Fibroblast of lung (primary cell): ENCODE measurements around the gene NAA60. TPM values are rescaled to one million over a fixed set of nuclear protein-coding genes. Genes with fewer than 3 reads are reported as not detected.

ENCODE experiments used
- DNase-seq, 2 donors: peaks; one replicate each; pipeline versions ENCODE4 v3.0.0 to v3.0.0-alpha.2; 2010; ENCODE audit warnings: low read depth in 2 of 2
- H2AFZ ChIP-seq: 2 replicates; pipeline ENCODE4 v1.5.1; 2012; ENCODE audit warnings: low read length, control low read depth, inconsistent platforms
- H3K27ac ChIP-seq: 2 replicates; pipeline ENCODE4 v1.5.1; 2011; ENCODE audit warnings: low read length, control low read depth; ENCODE audit not compliant: insufficient read depth
- H3K27me3 ChIP-seq: 2 replicates; pipeline ENCODE4 v1.5.1; 2011; ENCODE audit warnings: mild to moderate bottlenecking, low read length; ENCODE audit not compliant: control insufficient read depth, insufficient read depth
- H3K36me3 ChIP-seq: 2 replicates; pipeline ENCODE4 v1.5.1; 2011; ENCODE audit warnings: low read length; ENCODE audit not compliant: control insufficient read depth, insufficient read depth
- H3K4me1 ChIP-seq: 2 replicates; pipeline ENCODE4 v1.5.1; 2011; ENCODE audit warnings: low read length; ENCODE audit not compliant: control insufficient read depth, insufficient read depth; ENCODE audit errors: extremely low read depth
- H3K4me2 ChIP-seq: 2 replicates; pipeline ENCODE4 v1.5.1; 2011; ENCODE audit warnings: low read length, control low read depth; ENCODE audit not compliant: insufficient read depth; ENCODE audit errors: extremely low read depth
- H3K4me3 ChIP-seq, 4 experiments: fragments of 200-600 bp in 1 of 4; sonication (generic) in 1 of 4; replicated peaks in 1 of 4; 2 replicates each; pipeline ENCODE4 v1.5.1; 2011 to 2016; ENCODE audit warnings: low read length in 4 of 4, low read depth in 3 of 4, mild to moderate bottlenecking in 3 of 4, control low read depth in 2 of 4, inconsistent platforms in 1 of 4, mixed read lengths in 1 of 4; ENCODE audit not compliant: insufficient read depth in 1 of 4; ENCODE audit errors: control extremely low read depth in 1 of 4
- H3K79me2 ChIP-seq: 2 replicates; pipeline ENCODE4 v1.5.1; 2012; ENCODE audit warnings: mild to moderate bottlenecking, low read length, inconsistent platforms; ENCODE audit not compliant: control insufficient read depth, insufficient read depth
- H3K9ac ChIP-seq: 2 replicates; pipeline ENCODE4 v1.5.1; 2011; ENCODE audit warnings: mild to moderate bottlenecking, low read length, control low read depth; ENCODE audit not compliant: insufficient read depth
- H3K9me3 ChIP-seq: 2 replicates; pipeline ENCODE4 v1.5.1; 2012; ENCODE audit warnings: low read depth, low read length; ENCODE audit not compliant: control insufficient read depth, insufficient read depth
- H4K20me1 ChIP-seq: 2 replicates; pipeline ENCODE4 v1.5.1; 2011; ENCODE audit warnings: low read length; ENCODE audit not compliant: control insufficient read depth, insufficient read depth; ENCODE audit errors: extremely low read depth
- EZH2 ChIP-seq: IDR thresholded peaks from 2 replicates; pipeline ENCODE4 v1.5.1; 2012; ENCODE audit warnings: low read length, control low read depth, mild to moderate bottlenecking; ENCODE audit errors: missing control alignments
- polyA plus RNA-seq, 2 donors: library from polyadenylated mRNA; depleted of rRNA in 1 of 2; stranded (reverse) in 1 of 2; unstranded in 1 of 2; fragments of >200 nt; gene quantifications; 2 replicates each; pipeline ENCODE4 v1.2.1, GENCODE V29; 2011 to 2012; ENCODE audit warnings: missing spikeins in 1 of 2
- total RNA-seq: library from RNA; depleted of rRNA; stranded (reverse); fragments of >200 nt; gene quantifications from 2 replicates; pipeline ENCODE4 v1.2.1, GENCODE V29; 2014
- TF ChIP-seq, protein P1 (sequence below), 2 donors: IDR thresholded peaks in 1 of 2; conservative IDR thresholded peaks in 1 of 2; 1 replicate in 1 of 2; 2 replicates in 1 of 2; pipeline ENCODE4 v1.5.1; 2011 to 2012; ENCODE audit warnings: low read length in 2 of 2, control low read depth in 1 of 2, inconsistent platforms in 1 of 2, low read depth in 1 of 2, mild to moderate bottlenecking in 1 of 2

NAA60 gene
- total and polyA plus RNA-seq, 2 donors (not counting 1 experiment from before 2014, with no cell fraction given), result 12.6 to 33.6 TPM

DNA sequence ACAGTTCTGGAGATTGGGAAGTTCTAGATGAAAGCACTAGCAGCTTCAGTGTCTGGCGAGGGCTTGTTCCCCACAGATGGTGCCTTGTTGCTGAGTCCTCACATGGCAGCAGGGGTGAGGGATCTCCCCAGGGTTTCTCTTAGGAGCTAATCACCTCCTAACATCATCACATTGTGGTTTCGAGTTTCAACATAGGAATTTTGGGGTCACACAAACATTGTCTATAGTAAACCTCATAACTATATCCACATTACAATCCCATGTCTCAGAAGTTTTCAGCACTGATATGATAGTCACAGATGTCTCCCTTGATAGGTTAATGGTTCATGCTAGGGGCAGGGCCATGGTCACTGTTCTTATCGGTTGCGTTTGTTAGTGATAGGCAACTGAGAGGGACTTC is 71.1 kb downstream of the NAA60 start:
- Histone ChIP-seq H3K4me3 (no peak overlapping the region), H3K4me2 (no peak overlapping the region), H3K27ac (no peak overlapping the region), H3K9ac (no peak overlapping the region), H3K79me2 (no peaks in the 10 kb centered on the region), H3K9me3 (no peaks in the 10 kb centered on the region), H2AFZ (no peak overlapping the region), H3K27me3 (no peaks in the 10 kb centered on the region), H3K4me1 (peaks cover 6% of the 10 kb centered on the region), H3K36me3 (peaks cover 2% of the 10 kb centered on the region), H4K20me1 (no peaks in the 10 kb centered on the region)
- DNase-seq, result peak; percentile 29 to 47
- TF ChIP-seq EZH2, result no peak
- TF ChIP-seq, protein P1, sequence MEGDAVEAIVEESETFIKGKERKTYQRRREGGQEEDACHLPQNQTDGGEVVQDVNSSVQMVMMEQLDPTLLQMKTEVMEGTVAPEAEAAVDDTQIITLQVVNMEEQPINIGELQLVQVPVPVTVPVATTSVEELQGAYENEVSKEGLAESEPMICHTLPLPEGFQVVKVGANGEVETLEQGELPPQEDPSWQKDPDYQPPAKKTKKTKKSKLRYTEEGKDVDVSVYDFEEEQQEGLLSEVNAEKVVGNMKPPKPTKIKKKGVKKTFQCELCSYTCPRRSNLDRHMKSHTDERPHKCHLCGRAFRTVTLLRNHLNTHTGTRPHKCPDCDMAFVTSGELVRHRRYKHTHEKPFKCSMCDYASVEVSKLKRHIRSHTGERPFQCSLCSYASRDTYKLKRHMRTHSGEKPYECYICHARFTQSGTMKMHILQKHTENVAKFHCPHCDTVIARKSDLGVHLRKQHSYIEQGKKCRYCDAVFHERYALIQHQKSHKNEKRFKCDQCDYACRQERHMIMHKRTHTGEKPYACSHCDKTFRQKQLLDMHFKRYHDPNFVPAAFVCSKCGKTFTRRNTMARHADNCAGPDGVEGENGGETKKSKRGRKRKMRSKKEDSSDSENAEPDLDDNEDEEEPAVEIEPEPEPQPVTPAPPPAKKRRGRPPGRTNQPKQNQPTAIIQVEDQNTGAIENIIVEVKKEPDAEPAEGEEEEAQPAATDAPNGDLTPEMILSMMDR (conservative IDR thresholded peaks at IDR 0.05 in 1 of 2, IDR thresholded peaks at IDR 0.05 in 1 of 2; ENCODE audit: low read depth in 1 of 2, low read length in 2 of 2), result no peak

DNA sequence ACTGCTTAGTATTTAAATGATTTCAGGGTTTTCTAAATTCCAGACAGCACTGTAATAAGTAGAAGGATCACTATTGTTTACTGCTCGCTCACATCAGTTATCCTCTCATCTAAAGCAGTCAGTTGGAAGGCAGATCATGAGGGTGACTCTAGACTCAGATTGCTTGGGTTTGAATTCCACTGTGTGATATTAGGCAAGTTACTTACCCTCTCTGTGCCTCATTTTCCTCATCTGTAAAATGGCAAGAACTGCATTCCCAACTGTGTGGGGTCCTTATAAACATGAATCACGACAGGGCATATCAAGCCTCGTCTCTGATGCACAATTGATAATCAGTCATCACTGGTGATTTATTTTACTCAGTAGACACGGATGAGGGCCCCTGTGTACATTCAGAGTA is 72.4 kb downstream of the NAA60 start:
- Histone ChIP-seq H2AFZ (no peak overlapping the region), H4K20me1 (no peaks in the 10 kb centered on the region)

GRCh38 chr16:3518292-3518985 is 75.0 kb downstream of the NAA60 start:
- no peak overlapping the region for H3K4me3 ChIP-seq
- H3K27me3 ChIP-seq, result no peaks in the 10 kb centered on the region
- H3K4me1 ChIP-seq, result peaks cover 6% of the 10 kb centered on the region
- no peaks in the 10 kb centered on the region for H4K20me1 ChIP-seq
- no peak overlapping the region for H2AFZ ChIP-seq
- no peak for TF ChIP-seq EZH2
- TF ChIP-seq, protein P1 (conservative IDR thresholded peaks at IDR 0.05 in 1 of 2, IDR thresholded peaks at IDR 0.05 in 1 of 2; ENCODE audit: low read depth in 1 of 2, low read length in 2 of 2), result no peak
- H3K27ac ChIP-seq, result no peak overlapping the region
- no peak overlapping the region for H3K4me2 ChIP-seq
- H3K9me3 ChIP-seq, result no peaks in the 10 kb centered on the region
- H3K36me3 ChIP-seq, result no peaks in the 10 kb centered on the region
- H3K79me2 ChIP-seq, result no peaks in the 10 kb centered on the region
- DNase-seq, result no peak
- no peak overlapping the region for H3K9ac ChIP-seq

More for the DNA sequence above, 72.4 kb downstream of the NAA60 start:
- no peak overlapping the region for H3K9ac ChIP-seq
- H3K36me3 ChIP-seq, result no peaks in the 10 kb centered on the region
- TF ChIP-seq EZH2, result no peak
- TF ChIP-seq, protein P1 (conservative IDR thresholded peaks at IDR 0.05 in 1 of 2, IDR thresholded peaks at IDR 0.05 in 1 of 2; ENCODE audit: low read depth in 1 of 2, low read length in 2 of 2), result no peak
- H3K4me3 ChIP-seq, result no peak overlapping the region
- H3K79me2 ChIP-seq, result no peaks in the 10 kb centered on the region
- DNase-seq, result no peak
- H3K4me2 ChIP-seq, result no peak overlapping the region
- no peaks in the 10 kb centered on the region for H3K27me3 ChIP-seq
- no peak overlapping the region for H3K27ac ChIP-seq
- H3K9me3 ChIP-seq, result no peaks in the 10 kb centered on the region
- H3K4me1 ChIP-seq, result peaks cover 6% of the 10 kb centered on the region
